GM12878 (cell line): ENCODE data around the gene CBFB. TPM values are rescaled to one million over a fixed set of nuclear protein-coding genes. Genes with fewer than 3 reads are reported as not detected.

ENCODE experiments used
- ATAC-seq: fragments of 200-7000 bp; cut with Tn5 transposase; 3 replicates; pipeline ENCODE4 v1.9.1; 2020; ENCODE audit warnings: mild to moderate bottlenecking, moderate library complexity
- BruUV-seq: library from RNA; stranded (reverse); fragments of 400-500 nt; replicated peaks from 2 replicates; lab custom pipeline; 2021; lab: Mats Ljungman, UMichigan
- CTCF ChIA-PET: fragments of 300-600 bp; sonication (Branson Sonifier 250); formaldehyde crosslinking; extraction: SDS; loops from one replicate; lab custom pipeline; 2021; ENCODE audit warnings: inconsistent platforms; lab: Yijun Ruan, JAX
- POLR2A ChIA-PET: fragments of 350-600 bp; formaldehyde crosslinking; extraction: SDS; loops from one replicate; lab custom pipeline; 2021; ENCODE audit warnings: inconsistent platforms; lab: Charles Lee
- RAD21 ChIA-PET: fragments of 300-600 bp; sonication (Branson Sonifier 250); formaldehyde crosslinking; loops from one replicate; lab custom pipeline; 2023; ENCODE audit warnings: antibody characterized with exemption; ENCODE audit not compliant: unreplicated experiment; lab: Charles Lee
- SMC1A ChIA-PET: fragments of 300-600 bp; sonication (Branson Sonifier 250); formaldehyde crosslinking; loops from one replicate; lab custom pipeline; 2023; ENCODE audit not compliant: unreplicated experiment, uncharacterized antibody; lab: Charles Lee
- DNase-seq: peaks from one replicate; pipeline ENCODE4 v3.0.0-alpha.2; 2011; ENCODE audit warnings: low read depth, low spot score
- FAIRE-seq: peaks from 3 replicates; lab custom pipeline; 2011; peaks lifted over from hg19 to GRCh38; lab: Jason Lieb, UNC
- H2AFZ ChIP-seq: 2 replicates; pipeline ENCODE4 v1.6.0; 2011; ENCODE audit warnings: low read depth, low read length, control low read depth; ENCODE audit not compliant: control insufficient read depth
- H3K27ac ChIP-seq: 2 replicates; pipeline ENCODE4 v1.5.1; 2011; ENCODE audit warnings: control low read depth; ENCODE audit not compliant: control insufficient read depth, insufficient read depth
- H3K27me3 ChIP-seq, 2 experiments: replicated peaks in 1 of 2; 2 replicates each; pipeline versions ENCODE4 v1.6.0 to v1.6.1; 2011; ENCODE audit warnings: low read length in 1 of 2; ENCODE audit not compliant: control insufficient read depth in 2 of 2, insufficient read depth in 2 of 2
- H3K36me3 ChIP-seq, 2 experiments: 2 replicates each; pipeline ENCODE4 v1.5.1; 2011; ENCODE audit warnings: low read length in 1 of 2; ENCODE audit not compliant: control insufficient read depth in 2 of 2, insufficient read depth in 2 of 2
- H3K4me1 ChIP-seq: 2 replicates; pipeline ENCODE4 v1.6.1; 2011; ENCODE audit warnings: mild to moderate bottlenecking, low read length, moderate library complexity, mixed read lengths; ENCODE audit not compliant: control insufficient read depth, insufficient read depth
- H3K4me2 ChIP-seq: 2 replicates; pipeline ENCODE4 v1.6.0; 2011; ENCODE audit warnings: control low read depth; ENCODE audit not compliant: control insufficient read depth, insufficient read depth
- H3K4me3 ChIP-seq: fragments of 200-600 bp; sonication (generic); 2 replicates; pipeline ENCODE4 v1.5.1; 2016
- H3K79me2 ChIP-seq: 2 replicates; pipeline ENCODE4 v1.6.0; 2011; ENCODE audit warnings: low read length; ENCODE audit not compliant: control insufficient read depth, insufficient read depth
- H3K9ac ChIP-seq: 2 replicates; pipeline ENCODE4 v1.8.0; 2011; ENCODE audit warnings: low read length, control low read depth, mixed read lengths; ENCODE audit not compliant: control insufficient read depth, insufficient read depth
- H3K9me3 ChIP-seq: replicated peaks from 3 replicates; pipeline ENCODE4 v1.5.1; 2011; ENCODE audit warnings: mild to moderate bottlenecking, low read length; ENCODE audit not compliant: control insufficient read depth, insufficient read depth
- H4K20me1 ChIP-seq: 2 replicates; pipeline ENCODE4 v1.6.0; 2011; ENCODE audit not compliant: control insufficient read depth, insufficient read depth
- DPF2 ChIP-seq: fragments of 450-650 bp; IDR thresholded peaks from 2 replicates; pipeline ENCODE4 v1.6.1; 2017; ENCODE audit warnings: mild to moderate bottlenecking
- ETV6 ChIP-seq, 2 experiments: fragments of 450-650 bp in 1 of 2; IDR thresholded peaks in 1 of 2; conservative IDR thresholded peaks in 1 of 2; 2 replicates each; pipeline ENCODE4 v1.6.1; 2014; ENCODE audit warnings: antibody characterized with exemption in 1 of 2, borderline replicate concordance in 1 of 2, low read depth in 1 of 2, mild to moderate bottlenecking in 1 of 2, moderate library complexity in 1 of 2
- FOXK2 ChIP-seq: fragments of 450-650 bp; IDR thresholded peaks from 2 replicates; pipeline ENCODE4 v1.6.1; 2017; ENCODE audit warnings: mild to moderate bottlenecking, moderate library complexity
- GATAD2B ChIP-seq: fragments of 450-650 bp; conservative IDR thresholded peaks from 2 replicates; pipeline ENCODE4 v1.6.1; 2017; ENCODE audit warnings: low read depth, mild to moderate bottlenecking, moderate library complexity
- PAX8 ChIP-seq: fragments of 450-650 bp; IDR thresholded peaks from 2 replicates; pipeline ENCODE4 v1.6.1; 2017; ENCODE audit warnings: mild to moderate bottlenecking, moderate library complexity
- RB1 ChIP-seq: fragments of 450-650 bp; formaldehyde crosslinking; IDR thresholded peaks from 2 replicates; pipeline ENCODE4 v1.6.1; 2017; ENCODE audit warnings: mild to moderate bottlenecking, borderline replicate concordance
- SPI1 ChIP-seq: IDR thresholded peaks from 2 replicates; pipeline ENCODE4 v1.6.1; 2011; ENCODE audit warnings: low read depth, mild to moderate bottlenecking, low read length, moderate library complexity, borderline replicate concordance; ENCODE audit not compliant: insufficient read depth
- TAF1 ChIP-seq: IDR thresholded peaks from 2 replicates; pipeline ENCODE4 v1.6.1; 2011; ENCODE audit warnings: mild to moderate bottlenecking, low read depth, low read length, borderline replicate concordance
- YY1 ChIP-seq: IDR thresholded peaks from 2 replicates; pipeline ENCODE4 v1.6.1; 2011; ENCODE audit warnings: low read depth, mild to moderate bottlenecking, low read length
- WGBS: methylation state at CpG from one replicate; pipeline ENCODE4 v1.1.6; 2016; ENCODE audit warnings: low lambda C conversion rate; ENCODE audit not compliant: insufficient replicate concordance, insufficient coverage; ENCODE audit errors: missing lambda C conversion rate; 5-methylcytosine and 5-hydroxymethylcytosine counted together
- in situ Hi-C: fragments of 300-500 bp; cut with MboI; formaldehyde crosslinking; loops from 9 replicates; pipeline ENCODE4 v1.14.3; 2018; ENCODE audit warnings: mixed read lengths
- intact Hi-C: fragments of 100-400 bp; cut with micrococcal nuclease; formaldehyde crosslinking; loops from one replicate; pipeline ENCODE4 v1.14.2; 2022; ENCODE audit not compliant: unreplicated experiment
- polyA plus RNA-seq, 11 experiments: library from polyadenylated mRNA; depleted of rRNA in 4 of 11; unstranded in 6 of 11; stranded (reverse) in 5 of 11; fragments of >200 nt; fragmentation: Nextera tagmentation in 4 of 11; fragmentation: Illumina TruSeq in 1 of 11; extraction: Ambion mirVana in 4 of 11; extraction: Trizol in 1 of 11; gene quantifications; 1 replicate in 1 of 11; 2 replicates in 10 of 11; pipeline versions ENCODE4 v1.2.1 to v1.2.3, GENCODE V29; 2011 to 2016; ENCODE audit warnings: inconsistent platforms in 2 of 11, missing spikeins in 2 of 11, low read depth in 1 of 11
- total RNA-seq, 4 experiments: library from RNA; depleted of rRNA in 3 of 4; stranded (reverse); fragments of >200 nt in 3 of 4; fragmentation: Illumina TruSeq in 1 of 4; extraction: Trizol in 1 of 4; gene quantifications; 2 replicates each; pipeline versions ENCODE4 v1.2.1 to v1.2.3, GENCODE V29; 2013 to 2021
- TF ChIP-seq, protein P1 (sequence below): IDR thresholded peaks from 2 replicates; pipeline ENCODE4 v1.6.1; 2012; ENCODE audit warnings: mild to moderate bottlenecking, low read depth, low read length
- TF ChIP-seq, protein P2 (sequence below): IDR thresholded peaks from 2 replicates; pipeline ENCODE4 v1.6.1; 2011; ENCODE audit warnings: low read depth, mild to moderate bottlenecking, low read length, moderate library complexity, borderline replicate concordance; ENCODE audit errors: extremely low read depth
- TF ChIP-seq, protein P3 (sequence below): fragments of 450-650 bp; formaldehyde crosslinking; IDR thresholded peaks from 2 replicates; pipeline ENCODE4 v1.4.0; 2020; ENCODE audit warnings: mild to moderate bottlenecking, moderate library complexity
- TF ChIP-seq, protein P4 (sequence below), 3 experiments: IDR thresholded peaks in 2 of 3; conservative IDR thresholded peaks in 1 of 3; 2 replicates each; pipeline ENCODE4 v1.5.1; 2011; ENCODE audit warnings: low read depth in 3 of 3, low read length in 3 of 3, mild to moderate bottlenecking in 3 of 3, control low read depth in 2 of 3, moderate library complexity in 2 of 3, inconsistent platforms in 1 of 3, mixed read lengths in 1 of 3; ENCODE audit not compliant: control insufficient read depth in 2 of 3, insufficient read depth in 1 of 3; ENCODE audit errors: extremely low read depth in 1 of 3

Gene CBFB
- total and polyA plus RNA-seq, 10 of the 15 experiments (the other 5 are each of a cell fraction or from before 2014, with no cell fraction given) = 25.3 to 83.8 (median 65.7) TPM

DNA sequence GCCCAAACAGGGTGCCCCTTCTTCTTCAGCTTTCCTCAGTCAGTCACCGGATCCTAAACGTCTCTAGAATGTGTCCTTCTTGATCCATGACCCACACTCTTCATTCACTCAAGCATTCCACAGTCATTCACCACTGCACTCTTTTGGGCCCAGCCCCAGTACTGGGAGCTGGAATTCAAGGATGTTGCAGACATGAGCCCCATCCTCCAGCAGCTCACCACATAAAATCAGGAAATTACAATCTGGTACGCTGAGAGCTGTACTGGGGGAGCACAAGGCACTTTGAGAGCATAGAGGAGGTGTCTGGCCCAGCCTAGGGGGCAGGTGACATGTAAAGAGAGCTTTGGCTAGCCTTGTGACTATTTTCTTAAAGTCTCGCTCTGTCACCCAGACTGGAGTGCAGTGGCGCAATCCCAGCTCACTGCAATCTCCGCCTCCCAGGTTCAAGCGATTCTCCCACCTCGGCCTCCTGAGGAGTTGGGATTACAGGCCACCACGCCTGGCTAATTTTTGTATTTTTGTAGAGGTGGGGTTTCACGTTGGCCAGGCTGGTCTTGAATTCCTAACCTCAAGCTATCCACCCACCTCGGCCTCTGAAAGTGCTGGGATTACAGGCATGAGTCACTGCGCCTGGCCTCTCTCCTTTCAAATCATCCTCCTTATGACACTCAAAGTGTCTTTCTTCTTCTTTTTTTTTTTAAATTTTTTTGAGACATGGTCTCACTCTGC, 21.9 kb upstream of the CBFB start:
- no peak for ATAC-seq
- H3K4me1 ChIP-seq = no peaks in the 10 kb centered on the region
- 58% methylated on average over 12 of the region's 12 CpGs for WGBS
- TF ChIP-seq, protein P1, sequence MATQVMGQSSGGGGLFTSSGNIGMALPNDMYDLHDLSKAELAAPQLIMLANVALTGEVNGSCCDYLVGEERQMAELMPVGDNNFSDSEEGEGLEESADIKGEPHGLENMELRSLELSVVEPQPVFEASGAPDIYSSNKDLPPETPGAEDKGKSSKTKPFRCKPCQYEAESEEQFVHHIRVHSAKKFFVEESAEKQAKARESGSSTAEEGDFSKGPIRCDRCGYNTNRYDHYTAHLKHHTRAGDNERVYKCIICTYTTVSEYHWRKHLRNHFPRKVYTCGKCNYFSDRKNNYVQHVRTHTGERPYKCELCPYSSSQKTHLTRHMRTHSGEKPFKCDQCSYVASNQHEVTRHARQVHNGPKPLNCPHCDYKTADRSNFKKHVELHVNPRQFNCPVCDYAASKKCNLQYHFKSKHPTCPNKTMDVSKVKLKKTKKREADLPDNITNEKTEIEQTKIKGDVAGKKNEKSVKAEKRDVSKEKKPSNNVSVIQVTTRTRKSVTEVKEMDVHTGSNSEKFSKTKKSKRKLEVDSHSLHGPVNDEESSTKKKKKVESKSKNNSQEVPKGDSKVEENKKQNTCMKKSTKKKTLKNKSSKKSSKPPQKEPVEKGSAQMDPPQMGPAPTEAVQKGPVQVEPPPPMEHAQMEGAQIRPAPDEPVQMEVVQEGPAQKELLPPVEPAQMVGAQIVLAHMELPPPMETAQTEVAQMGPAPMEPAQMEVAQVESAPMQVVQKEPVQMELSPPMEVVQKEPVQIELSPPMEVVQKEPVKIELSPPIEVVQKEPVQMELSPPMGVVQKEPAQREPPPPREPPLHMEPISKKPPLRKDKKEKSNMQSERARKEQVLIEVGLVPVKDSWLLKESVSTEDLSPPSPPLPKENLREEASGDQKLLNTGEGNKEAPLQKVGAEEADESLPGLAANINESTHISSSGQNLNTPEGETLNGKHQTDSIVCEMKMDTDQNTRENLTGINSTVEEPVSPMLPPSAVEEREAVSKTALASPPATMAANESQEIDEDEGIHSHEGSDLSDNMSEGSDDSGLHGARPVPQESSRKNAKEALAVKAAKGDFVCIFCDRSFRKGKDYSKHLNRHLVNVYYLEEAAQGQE = no peak
- TF ChIP-seq, protein P2, sequence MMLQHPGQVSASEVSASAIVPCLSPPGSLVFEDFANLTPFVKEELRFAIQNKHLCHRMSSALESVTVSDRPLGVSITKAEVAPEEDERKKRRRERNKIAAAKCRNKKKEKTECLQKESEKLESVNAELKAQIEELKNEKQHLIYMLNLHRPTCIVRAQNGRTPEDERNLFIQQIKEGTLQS = no peak
- TF ChIP-seq, protein P3, sequence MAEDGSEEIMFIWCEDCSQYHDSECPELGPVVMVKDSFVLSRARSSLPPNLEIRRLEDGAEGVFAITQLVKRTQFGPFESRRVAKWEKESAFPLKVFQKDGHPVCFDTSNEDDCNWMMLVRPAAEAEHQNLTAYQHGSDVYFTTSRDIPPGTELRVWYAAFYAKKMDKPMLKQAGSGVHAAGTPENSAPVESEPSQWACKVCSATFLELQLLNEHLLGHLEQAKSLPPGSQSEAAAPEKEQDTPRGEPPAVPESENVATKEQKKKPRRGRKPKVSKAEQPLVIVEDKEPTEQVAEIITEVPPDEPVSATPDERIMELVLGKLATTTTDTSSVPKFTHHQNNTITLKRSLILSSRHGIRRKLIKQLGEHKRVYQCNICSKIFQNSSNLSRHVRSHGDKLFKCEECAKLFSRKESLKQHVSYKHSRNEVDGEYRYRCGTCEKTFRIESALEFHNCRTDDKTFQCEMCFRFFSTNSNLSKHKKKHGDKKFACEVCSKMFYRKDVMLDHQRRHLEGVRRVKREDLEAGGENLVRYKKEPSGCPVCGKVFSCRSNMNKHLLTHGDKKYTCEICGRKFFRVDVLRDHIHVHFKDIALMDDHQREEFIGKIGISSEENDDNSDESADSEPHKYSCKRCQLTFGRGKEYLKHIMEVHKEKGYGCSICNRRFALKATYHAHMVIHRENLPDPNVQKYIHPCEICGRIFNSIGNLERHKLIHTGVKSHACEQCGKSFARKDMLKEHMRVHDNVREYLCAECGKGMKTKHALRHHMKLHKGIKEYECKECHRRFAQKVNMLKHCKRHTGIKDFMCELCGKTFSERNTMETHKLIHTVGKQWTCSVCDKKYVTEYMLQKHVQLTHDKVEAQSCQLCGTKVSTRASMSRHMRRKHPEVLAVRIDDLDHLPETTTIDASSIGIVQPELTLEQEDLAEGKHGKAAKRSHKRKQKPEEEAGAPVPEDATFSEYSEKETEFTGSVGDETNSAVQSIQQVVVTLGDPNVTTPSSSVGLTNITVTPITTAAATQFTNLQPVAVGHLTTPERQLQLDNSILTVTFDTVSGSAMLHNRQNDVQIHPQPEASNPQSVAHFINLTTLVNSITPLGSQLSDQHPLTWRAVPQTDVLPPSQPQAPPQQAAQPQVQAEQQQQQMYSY (CRISPR knock-in tag) = no peak
- TF ChIP-seq PAX8 (no peak), RB1 (no peak), GATAD2B (no peak), DPF2 (no peak), YY1 (no peak), TAF1 (no peak), ETV6 (conservative IDR thresholded peaks at IDR 0.05 in 1 of 2, IDR thresholded peaks at IDR 0.05 in 1 of 2; ENCODE audit: borderline replicate concordance in 1 of 2, low read depth in 1 of 2) (no peak), SPI1 (no peak), FOXK2 (no peak)
- TF ChIP-seq, protein P4, sequence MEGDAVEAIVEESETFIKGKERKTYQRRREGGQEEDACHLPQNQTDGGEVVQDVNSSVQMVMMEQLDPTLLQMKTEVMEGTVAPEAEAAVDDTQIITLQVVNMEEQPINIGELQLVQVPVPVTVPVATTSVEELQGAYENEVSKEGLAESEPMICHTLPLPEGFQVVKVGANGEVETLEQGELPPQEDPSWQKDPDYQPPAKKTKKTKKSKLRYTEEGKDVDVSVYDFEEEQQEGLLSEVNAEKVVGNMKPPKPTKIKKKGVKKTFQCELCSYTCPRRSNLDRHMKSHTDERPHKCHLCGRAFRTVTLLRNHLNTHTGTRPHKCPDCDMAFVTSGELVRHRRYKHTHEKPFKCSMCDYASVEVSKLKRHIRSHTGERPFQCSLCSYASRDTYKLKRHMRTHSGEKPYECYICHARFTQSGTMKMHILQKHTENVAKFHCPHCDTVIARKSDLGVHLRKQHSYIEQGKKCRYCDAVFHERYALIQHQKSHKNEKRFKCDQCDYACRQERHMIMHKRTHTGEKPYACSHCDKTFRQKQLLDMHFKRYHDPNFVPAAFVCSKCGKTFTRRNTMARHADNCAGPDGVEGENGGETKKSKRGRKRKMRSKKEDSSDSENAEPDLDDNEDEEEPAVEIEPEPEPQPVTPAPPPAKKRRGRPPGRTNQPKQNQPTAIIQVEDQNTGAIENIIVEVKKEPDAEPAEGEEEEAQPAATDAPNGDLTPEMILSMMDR (IDR thresholded peaks at IDR 0.05 in 2 of 3, conservative IDR thresholded peaks at IDR 0.05 in 1 of 3; ENCODE audit: control insufficient read depth in 2 of 3, extremely low read depth in 1 of 3, insufficient read depth in 1 of 3, low read depth in 3 of 3, low read length in 3 of 3) = no peak

More for the DNA sequence above, 21.9 kb upstream of the CBFB start:
- H3K4me2 ChIP-seq = no peak overlapping the region
- FAIRE-seq (peak; percentile 59), DNase-seq (no peak)
- no peaks in the 10 kb centered on the region for H3K36me3 ChIP-seq
- SMC1A ChIA-PET = no interaction called here
- POLR2A ChIA-PET = no interaction called here
- H2AFZ ChIP-seq = no peak overlapping the region
- CTCF ChIA-PET = interaction anchor here (1.2 to 1.8 kb wide), 4 partner anchors 11 to 148 kb away, joined by 3 to 8 read pairs (median 4); partner anchors contain the start of gene B3GNT9
- no peak overlapping the region for H3K4me3 ChIP-seq
- H3K9ac ChIP-seq = no peak overlapping the region
- no peaks in the 10 kb centered on the region for H4K20me1 ChIP-seq
- RAD21 ChIA-PET = interaction anchor here (1.0 kb wide), 1 partner anchor 176 kb away, joined by 3 read pairs; no protein-coding TSS in a partner anchor
- in situ Hi-C loops = no loop called here
- H3K27ac ChIP-seq = no peak overlapping the region
- BruUV-seq = no TSS peak
- no peaks in the 10 kb centered on the region for H3K9me3 ChIP-seq
- no peaks in the 10 kb centered on the region; a peak in 1 of 4 replicates for H3K27me3 ChIP-seq
- intact Hi-C loops = no loop called here
- no peaks in the 10 kb centered on the region for H3K79me2 ChIP-seq
